HFFc6 (cell line): ENCODE results near the gene RNU7-1. TPM values are rescaled to one million over a fixed set of nuclear protein-coding genes. Genes with fewer than 3 reads are reported as not detected.

Experiments used
- DNase-seq: peaks from one replicate; pipeline ENCODE4 v3.0.0-alpha.2; 2018
- H3K27ac Mint-ChIP-seq: 2 replicates; pipeline ENCODE4 v1.8.0; 2020; ENCODE audit warnings: mild to moderate bottlenecking, mixed read lengths
- H3K27me3 Mint-ChIP-seq: 2 replicates; pipeline ENCODE4 v1.8.0; 2021; ENCODE audit warnings: mild to moderate bottlenecking, moderate library complexity, mixed read lengths; ENCODE audit not compliant: insufficient read depth
- H3K36me3 Mint-ChIP-seq: 2 replicates; pipeline ENCODE4 v1.8.0; 2021; ENCODE audit warnings: low read depth, mixed read lengths
- H3K4me1 Mint-ChIP-seq: 2 replicates; pipeline ENCODE4 v1.8.0; 2020; ENCODE audit warnings: low read depth, mixed read lengths
- H3K4me3 Mint-ChIP-seq: 2 replicates; pipeline ENCODE4 v1.8.0; 2020; ENCODE audit warnings: mild to moderate bottlenecking, moderate library complexity, mixed read lengths
- H3K9me3 Mint-ChIP-seq: 2 replicates; pipeline ENCODE4 v1.8.0; 2020; ENCODE audit warnings: mild to moderate bottlenecking, mixed read lengths
- total RNA-seq, 6 experiments: library from RNA; stranded (reverse); fragmentation: NEBNext Ultra II Directional; extraction: Animal tissue kit (Norgen Biotek cat#: 25700); gene quantifications; 2 replicates in 1 of 6; 3 replicates in 5 of 6; pipeline ENCODE4 v1.2.3, GENCODE V29; 2021
- TF ChIP-seq, protein P1 (sequence below): fragments of 200-600 bp; sonication (generic); IDR thresholded peaks from 2 replicates; pipeline ENCODE4 v1.5.0; 2021; ENCODE audit warnings: antibody characterized with exemption, mild to moderate bottlenecking

Gene RNU7-1
- total RNA-seq, 6 experiments from 2014 or later: not detected

DNA sequence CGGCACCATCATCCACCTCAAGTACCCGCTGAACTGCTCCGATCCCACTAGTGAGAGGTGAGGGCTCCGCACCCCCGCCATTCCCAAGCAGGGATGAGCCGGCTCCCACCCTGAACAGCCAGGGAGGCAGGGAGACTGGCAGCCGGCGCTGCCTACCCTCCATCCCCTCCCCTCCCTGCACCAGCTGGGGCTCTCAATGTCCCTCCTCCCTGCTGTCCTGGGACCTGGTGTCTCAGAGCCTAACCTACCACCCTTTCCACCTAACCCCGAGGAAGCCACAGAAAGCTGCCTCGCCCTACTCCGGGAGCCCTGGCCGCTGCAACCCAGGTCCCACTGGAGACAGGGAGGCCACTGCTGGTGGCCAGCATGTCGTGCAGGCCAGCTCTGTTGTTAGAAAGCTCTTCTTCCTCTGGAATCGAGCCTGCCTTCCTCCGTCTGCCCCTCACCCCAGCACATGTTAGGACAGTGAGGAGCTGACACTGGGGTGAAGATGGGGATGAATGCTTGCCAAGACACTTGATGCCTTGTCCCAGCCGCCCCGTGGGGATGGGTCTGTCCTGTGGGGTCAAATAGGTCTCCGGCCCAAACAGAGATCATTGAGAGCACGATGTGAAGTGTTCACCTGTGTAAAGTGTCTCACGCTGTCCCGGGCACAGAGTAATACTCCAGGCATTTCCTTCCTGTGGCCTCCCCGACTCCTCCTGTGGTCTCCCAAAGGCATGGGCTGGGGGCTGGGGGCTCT is 8.7 kb downstream of the RNU7-1 start:
- TF ChIP-seq, protein P1, sequence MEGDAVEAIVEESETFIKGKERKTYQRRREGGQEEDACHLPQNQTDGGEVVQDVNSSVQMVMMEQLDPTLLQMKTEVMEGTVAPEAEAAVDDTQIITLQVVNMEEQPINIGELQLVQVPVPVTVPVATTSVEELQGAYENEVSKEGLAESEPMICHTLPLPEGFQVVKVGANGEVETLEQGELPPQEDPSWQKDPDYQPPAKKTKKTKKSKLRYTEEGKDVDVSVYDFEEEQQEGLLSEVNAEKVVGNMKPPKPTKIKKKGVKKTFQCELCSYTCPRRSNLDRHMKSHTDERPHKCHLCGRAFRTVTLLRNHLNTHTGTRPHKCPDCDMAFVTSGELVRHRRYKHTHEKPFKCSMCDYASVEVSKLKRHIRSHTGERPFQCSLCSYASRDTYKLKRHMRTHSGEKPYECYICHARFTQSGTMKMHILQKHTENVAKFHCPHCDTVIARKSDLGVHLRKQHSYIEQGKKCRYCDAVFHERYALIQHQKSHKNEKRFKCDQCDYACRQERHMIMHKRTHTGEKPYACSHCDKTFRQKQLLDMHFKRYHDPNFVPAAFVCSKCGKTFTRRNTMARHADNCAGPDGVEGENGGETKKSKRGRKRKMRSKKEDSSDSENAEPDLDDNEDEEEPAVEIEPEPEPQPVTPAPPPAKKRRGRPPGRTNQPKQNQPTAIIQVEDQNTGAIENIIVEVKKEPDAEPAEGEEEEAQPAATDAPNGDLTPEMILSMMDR: no peak
- Mint-ChIP-seq H3K36me3 (no peaks in the 10 kb centered on the region), H3K4me3 (no peak overlapping the region), H3K27me3 (peaks cover 2% of the 10 kb centered on the region), H3K4me1 (peaks cover 7% of the 10 kb centered on the region; the same call in 1 of the 2 replicates), H3K27ac (no peak overlapping the region), H3K9me3 (no peaks in the 10 kb centered on the region)
- DNase-seq: no peak

DNA sequence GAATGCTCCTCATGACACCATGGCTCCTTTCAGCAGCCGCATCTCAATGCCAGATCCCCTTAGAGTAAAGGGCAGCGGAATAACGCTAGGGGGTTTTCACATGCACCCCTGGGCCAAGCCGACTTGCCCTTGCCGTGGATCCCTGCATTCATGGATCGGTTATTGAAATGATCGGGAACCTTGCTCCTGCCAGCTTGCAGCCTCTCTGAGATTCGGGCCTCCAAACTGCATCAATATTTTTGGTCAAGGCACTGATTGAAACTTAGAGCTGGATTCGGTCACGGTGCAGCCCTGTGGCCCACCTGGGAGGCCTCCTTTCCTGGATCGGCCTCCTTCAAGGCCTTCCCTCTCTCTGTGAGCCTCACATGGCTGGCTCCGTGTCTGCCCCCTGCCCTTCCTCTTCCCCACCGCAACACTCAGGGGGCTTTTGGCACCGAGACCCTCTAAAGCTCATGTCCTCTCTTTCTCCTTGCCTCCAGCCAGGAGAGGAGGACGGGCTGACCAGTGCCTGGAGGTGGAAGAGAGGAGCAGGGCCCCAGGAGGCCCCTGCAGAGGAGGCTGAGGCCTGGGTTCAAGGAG is 9.3 kb downstream of the RNU7-1 start:
- no peak for DNase-seq
- peaks cover 2% of the 10 kb centered on the region for H3K27me3 Mint-ChIP-seq
- H3K4me3 Mint-ChIP-seq: no peak overlapping the region
- no peak overlapping the region for H3K27ac Mint-ChIP-seq
- H3K4me1 Mint-ChIP-seq: peaks cover 7% of the 10 kb centered on the region; the same call in 1 of the 2 replicates
- no peaks in the 10 kb centered on the region for H3K36me3 Mint-ChIP-seq
- TF ChIP-seq, protein P1: no peak
- H3K9me3 Mint-ChIP-seq: no peaks in the 10 kb centered on the region

DNA sequence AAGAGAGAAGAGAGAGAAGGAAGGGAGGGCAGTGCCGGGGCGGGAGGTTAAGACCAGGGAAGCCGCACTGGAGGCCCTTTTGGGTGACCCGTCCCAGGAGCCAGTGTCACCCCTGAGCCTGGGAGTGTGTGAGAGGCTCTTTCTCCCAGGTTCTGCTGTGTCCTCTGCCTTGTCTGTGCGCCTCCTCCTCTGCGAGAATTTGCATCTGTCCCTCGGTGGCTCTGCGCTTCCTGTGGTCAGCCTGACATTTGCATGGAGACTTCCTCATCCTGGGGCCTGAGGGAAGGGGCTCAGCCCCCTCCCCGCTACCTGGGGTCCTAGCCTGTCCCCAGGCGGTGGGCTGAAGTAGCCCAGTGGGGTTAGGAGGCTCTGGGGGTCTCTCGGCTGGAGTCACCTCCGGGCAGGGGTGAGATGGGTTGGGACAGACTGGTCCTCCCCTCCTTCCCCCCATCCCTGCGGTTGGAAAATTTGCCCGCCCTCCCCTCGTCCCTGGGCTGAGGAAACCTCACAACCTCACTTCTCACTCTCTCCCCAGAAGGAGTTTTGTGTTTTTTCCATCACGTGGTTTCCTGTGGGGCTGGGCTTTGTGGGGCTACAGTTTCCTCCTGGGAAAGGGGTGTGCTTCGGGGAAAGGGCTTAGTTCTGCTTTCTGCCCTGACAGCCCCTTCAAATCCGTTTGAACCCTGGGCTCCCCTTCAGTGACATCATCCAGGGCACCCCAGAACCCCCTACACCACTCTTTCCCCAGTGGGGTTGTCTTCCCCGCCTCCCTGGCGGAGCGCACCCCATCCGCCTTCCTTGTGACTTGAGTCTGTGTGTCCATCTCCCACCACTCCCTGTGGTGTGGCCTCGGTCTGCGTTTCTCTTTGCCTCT is 10.1 kb downstream of the RNU7-1 start:
- Mint-ChIP-seq H3K36me3 (no peaks in the 10 kb centered on the region), H3K27me3 (peaks cover 2% of the 10 kb centered on the region), H3K27ac (no peak overlapping the region), H3K4me3 (no peak overlapping the region), H3K4me1 (peaks cover 7% of the 10 kb centered on the region; the same call in 1 of the 2 replicates), H3K9me3 (no peaks in the 10 kb centered on the region)
- no peak for DNase-seq
- TF ChIP-seq, protein P1: no peak

DNA sequence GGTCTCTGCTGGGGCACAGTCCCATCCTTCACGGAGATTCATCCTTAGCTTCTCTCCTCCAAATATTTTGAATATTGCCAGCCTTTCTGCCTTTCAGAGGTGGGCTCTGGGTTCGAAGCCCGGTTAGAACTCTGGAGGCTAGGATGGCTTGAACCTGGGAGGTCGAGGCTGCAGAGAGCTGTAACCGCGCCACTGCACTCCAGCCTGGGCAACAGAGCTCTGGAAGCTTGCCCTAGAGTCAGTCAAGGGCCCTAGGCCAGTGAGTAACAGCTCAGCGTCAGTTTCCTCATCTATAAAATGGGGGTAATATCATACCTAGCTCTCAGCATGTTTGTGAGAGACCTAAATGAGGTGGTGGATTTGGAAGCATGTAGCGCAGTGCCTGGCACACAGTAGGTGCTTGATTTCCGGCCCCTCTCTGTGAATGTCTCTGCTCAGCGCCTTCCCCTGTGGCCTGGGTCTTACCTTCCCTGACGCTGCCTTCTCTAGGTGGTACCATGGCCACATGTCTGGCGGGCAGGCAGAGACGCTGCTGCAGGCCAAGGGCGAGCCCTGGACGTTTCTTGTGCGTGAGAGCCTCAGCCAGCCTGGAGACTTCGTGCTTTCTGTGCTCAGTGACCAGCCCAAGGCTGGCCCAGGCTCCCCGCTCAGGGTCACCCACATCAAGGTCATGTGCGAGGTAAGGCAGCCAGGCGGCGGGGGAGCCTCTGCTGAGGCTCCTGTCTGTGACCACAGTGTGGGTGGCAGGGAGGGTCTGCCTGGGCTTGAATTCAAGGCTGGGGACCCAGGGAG is 10.9 kb downstream of the RNU7-1 start:
- no peak overlapping the region for H3K27ac Mint-ChIP-seq
- peaks cover 2% of the 10 kb centered on the region for H3K27me3 Mint-ChIP-seq
- no peaks in the 10 kb centered on the region for H3K36me3 Mint-ChIP-seq
- TF ChIP-seq, protein P1: no peak
- H3K9me3 Mint-ChIP-seq: no peaks in the 10 kb centered on the region
- H3K4me3 Mint-ChIP-seq: no peak overlapping the region
- no peak for DNase-seq
- H3K4me1 Mint-ChIP-seq: peaks cover 7% of the 10 kb centered on the region; the same call in 1 of the 2 replicates
